Measurements from ENCODE around the gene NOS1AP.

GRCh38 chr1:162390396-162391185, 321.1 kb downstream of the NOS1AP start:
- TF ChIP-seq POLR2A (IDR thresholded peaks at IDR 0.05; ENCODE audit: low read depth, low read length) = no peak
- TF ChIP-seq MAX (IDR thresholded peaks at IDR 0.05; ENCODE audit: insufficient read depth, insufficient read length) = no peak
